ENCODE measurements around the gene DPYSL4.
"Not testable (repeated sequence)": the region's sequence is repeated elsewhere in the genome, so short reads cannot be mapped to it uniquely, and the experiment has no call there.

The DPYSL4 gene

DNA sequence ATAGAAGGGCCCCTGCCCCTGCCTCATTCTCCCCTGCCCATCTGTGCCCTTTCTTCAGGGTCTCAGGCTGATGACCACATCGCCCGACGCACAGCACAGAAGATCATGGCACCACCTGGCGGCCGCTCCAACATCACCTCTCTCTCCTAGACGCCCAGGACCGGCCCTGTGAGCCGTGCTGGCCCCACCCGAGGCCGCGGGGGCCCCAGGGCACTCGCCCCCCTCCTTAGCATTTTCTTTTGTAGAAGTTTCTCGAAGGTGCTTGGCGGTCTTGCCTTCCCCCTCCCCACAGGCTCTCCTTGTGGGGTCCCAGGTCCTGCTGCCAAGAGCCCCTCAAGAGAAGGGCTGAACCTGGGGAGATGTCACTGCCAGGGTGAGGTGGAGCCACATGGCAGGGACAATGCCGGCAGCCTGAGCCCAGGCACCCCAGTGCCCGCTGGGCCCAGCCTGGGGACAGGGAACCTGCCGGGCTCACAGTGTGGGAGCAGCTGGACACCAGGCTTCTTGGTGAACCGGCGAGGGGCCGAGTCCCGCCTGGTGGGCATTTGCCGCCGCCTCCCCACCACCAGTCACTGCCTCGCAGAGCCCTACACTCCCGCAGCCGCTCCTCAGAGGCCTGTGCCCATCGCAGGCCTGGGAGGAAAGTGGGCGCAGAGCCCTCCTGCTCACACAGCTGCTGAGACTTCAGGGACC lies 18.2 kb downstream of the DPYSL4 start:
- H3K27me3 Mint-ChIP-seq, result no peaks in the 10 kb centered on the region
- no peaks in the 10 kb centered on the region for H3K9me3 Mint-ChIP-seq
- peaks cover 0 to 6% of the 10 kb centered on the region in 2 donors for H3K36me3 Mint-ChIP-seq
- no peak for DNase-seq
- no peak overlapping the region for H3K4me3 Mint-ChIP-seq
- peaks cover 7 to 12% of the 10 kb centered on the region in 2 donors for H3K4me1 Mint-ChIP-seq
- ATAC-seq (replicated peaks), result no peak
- H3K27ac Mint-ChIP-seq, result no peak overlapping the region

DNA sequence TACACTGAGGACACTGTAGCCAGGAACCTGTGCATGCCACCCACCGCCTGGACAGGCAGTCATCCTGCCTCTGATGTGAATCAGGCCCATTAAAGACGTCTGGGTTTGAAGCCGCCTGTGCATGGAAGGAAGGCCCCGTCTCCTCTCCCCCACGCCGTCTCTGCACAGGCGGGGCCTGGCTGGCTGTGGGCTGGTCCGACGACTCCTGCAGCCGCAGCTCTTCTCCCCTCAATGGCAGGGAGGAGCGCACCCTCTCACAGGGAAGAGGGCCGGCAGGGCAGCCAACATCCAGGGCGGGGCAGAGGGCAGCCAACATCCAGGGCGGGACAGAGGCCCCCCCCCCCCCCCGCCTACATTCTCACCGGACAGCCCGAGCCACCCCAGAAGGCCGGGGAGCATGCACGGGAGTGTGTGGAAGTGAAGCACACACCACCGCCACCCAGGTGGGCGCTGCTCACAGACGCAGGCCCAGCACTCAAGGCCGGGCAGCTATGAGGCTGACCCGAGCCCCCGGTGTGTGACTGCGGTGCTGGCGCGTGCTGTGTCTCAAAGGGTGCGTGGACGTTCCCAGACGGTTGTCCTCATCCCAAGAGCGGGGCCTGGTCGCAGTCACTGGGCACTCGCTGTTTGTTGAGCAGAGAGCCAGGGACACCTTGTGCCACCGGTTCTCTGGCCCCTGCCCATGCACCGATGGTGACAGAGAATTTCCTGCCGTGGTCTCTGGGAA lies 19.1 kb downstream of the DPYSL4 start:
- Mint-ChIP-seq H3K27ac (no peak overlapping the region), H3K4me3 (no peak overlapping the region), H3K36me3 (peaks cover under 1 to 6% of the 10 kb centered on the region in 2 donors)

DNA sequence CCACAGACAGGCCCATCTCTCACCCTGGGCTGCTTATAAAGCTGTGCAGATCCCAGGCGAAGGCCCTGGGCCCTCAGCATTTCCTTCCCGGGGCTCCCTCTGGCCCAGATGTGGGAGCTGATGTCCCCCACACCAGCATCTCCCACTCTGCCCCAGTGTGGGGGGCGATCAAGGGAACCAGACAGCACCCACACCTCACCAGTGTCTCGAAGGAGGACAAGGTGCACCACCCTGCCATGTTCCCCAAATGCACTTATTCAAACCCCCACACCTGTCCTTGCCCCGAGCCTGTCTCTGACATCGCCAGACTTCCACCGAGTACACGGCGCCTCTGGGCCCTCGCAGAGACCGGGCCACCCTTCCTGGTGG lies 19.6 kb downstream of the DPYSL4 start:
- Mint-ChIP-seq H3K9me3 (no peaks in the 10 kb centered on the region), H3K4me3 (no peak overlapping the region), H3K4me1 (peaks cover 7 to 12% of the 10 kb centered on the region in 2 donors), H3K36me3 (peaks cover 3 to 6% of the 10 kb centered on the region in 2 donors), H3K27me3 (no peaks in the 10 kb centered on the region), H3K27ac (no peak overlapping the region)
- ATAC-seq (replicated peaks), result no peak
- no peak for DNase-seq

More for the DNA sequence above, 19.1 kb downstream of the DPYSL4 start:
- Mint-ChIP-seq H3K27me3 (no peaks in the 10 kb centered on the region), H3K4me1 (peaks cover 7 to 12% of the 10 kb centered on the region in 2 donors), H3K9me3 (no peaks in the 10 kb centered on the region)
- ATAC-seq (replicated peaks) (no peak), DNase-seq (no peak)

DNA sequence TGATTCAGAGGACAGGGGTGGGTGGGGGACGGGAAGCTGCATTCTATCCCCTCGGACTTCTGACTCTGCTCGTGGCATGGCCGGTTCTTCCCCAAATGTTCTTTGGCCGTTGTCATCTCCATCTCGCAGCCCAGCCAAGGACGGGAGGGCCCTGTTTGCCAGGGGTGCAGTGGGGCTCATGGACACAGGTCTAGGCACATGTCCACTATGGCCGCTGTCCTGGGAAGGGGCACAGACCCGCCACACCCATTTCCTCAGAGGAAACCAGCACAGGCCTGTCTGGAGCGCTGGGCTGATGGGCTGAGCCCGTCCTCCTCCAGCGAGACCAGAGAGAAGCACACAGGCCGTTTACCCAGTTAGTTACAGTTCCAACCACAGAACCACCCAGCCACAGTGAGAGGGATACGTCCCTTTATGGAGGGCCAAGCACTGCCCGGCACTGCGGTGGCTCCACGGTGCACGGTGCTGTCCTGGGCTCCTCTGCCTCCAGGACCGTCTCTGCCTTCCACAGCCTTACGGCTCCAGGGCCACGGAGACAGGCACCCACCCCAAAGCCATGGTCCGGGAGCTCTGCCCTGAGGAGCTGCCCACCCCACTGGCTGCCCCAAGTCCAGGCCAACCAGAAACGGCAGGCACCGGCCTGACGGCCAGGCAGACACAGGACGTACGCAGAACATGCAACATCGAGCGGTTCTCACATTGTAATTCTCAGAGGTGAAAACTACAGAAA lies 20.2 kb downstream of the DPYSL4 start:
- no peak for ATAC-seq (replicated peaks)
- H3K9me3 Mint-ChIP-seq, result peaks cover 0 to under 1% of the 10 kb centered on the region in 2 donors
- peaks cover 5 to 7% of the 10 kb centered on the region in 2 donors for H3K36me3 Mint-ChIP-seq
- no peak for DNase-seq
- H3K4me3 Mint-ChIP-seq, result no peak overlapping the region
- H3K4me1 Mint-ChIP-seq, result peaks cover 7 to 12% of the 10 kb centered on the region in 2 donors
- H3K27ac Mint-ChIP-seq, result no peak overlapping the region
- H3K27me3 Mint-ChIP-seq, result no peaks in the 10 kb centered on the region

DNA sequence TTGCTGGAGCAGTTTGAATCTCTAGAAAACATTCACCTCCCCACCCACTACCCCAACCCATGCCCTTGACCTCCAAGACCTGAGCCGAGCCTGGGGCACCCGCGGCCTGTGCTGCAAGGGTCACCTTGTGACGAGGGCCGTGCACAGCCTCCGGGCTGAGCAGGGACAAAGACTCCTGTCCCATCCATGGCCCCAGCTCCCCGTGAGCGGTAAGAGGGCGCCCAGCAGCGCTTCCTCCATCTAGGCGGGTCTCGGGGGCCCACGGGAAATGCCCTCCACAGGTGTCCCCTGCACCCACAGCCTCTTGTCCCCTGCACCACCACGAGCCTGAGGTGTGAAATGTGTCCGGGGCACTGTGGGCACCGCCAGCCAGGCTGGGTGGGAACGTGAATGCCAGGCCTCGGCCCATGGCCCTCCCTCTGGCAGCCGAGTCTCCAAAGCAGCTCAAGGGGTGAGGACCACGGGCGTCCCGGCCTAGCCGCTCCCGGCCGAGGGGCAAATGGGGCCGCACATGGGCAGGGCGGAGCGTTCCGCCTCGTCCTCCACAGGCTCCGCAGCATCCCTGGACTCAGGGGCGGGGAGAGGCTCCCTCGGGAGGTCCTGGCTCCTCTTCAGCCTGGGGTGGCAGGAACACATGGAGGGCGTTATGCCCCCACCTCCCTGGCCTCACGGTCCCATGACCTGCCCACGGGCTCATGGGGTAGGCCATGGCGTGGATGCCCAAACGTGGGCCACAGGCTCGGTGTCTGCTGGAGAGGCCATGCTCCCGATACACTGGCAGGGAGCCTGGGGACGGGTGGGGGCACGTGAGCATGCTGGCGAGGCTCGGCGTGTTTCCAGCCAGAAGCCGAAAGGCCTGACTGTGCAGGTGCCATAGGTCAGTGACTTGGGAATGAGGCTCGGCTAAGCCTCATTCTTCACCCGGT lies 21.1 kb downstream of the DPYSL4 start:
- H3K27me3 Mint-ChIP-seq, result no peaks in the 10 kb centered on the region
- DNase-seq (no peak), ATAC-seq (replicated peaks) (no peak)
- H3K4me1 Mint-ChIP-seq, result peaks cover 7 to 12% of the 10 kb centered on the region in 2 donors
- H3K27ac Mint-ChIP-seq, result no peak overlapping the region
- H3K36me3 Mint-ChIP-seq, result peaks cover 12 to 15% of the 10 kb centered on the region in 2 donors
- peaks cover 0 to 2% of the 10 kb centered on the region in 2 donors for H3K9me3 Mint-ChIP-seq
- no peak overlapping the region for H3K4me3 Mint-ChIP-seq

DNA sequence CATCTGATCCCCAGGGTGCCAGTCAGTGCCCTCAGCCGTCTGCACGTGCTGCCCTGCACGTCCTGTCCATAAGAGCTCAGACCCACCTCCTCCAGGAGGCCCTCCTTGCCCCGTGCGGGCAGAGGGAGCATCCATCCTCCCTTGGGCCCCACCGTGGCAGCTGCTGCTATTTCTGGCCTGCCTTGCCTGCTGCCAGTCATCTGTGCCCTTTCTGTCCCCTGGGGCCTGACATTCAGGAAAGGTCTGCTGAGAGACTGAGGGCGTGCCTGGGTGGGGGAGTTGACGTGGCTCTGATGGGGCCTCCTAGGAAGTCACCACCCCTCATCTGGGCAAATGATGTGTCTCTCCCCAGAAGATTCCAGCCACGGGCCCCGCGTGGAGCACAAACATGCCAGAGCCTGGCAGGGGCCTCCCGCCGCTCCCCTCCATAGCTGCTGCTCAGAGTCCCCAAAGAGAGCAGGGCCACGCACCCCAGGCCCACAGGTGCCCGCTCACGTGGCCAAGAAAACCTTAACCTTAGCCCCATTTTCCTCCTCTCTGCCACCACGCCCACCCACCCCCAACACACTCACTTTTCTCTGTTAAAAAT lies 21.8 kb downstream of the DPYSL4 start:
- DNase-seq (peak; percentile 57), ATAC-seq (replicated peaks) (peak; percentile 94)
- peak overlapping the region in 1 of 2 donors; percentile 44 for H3K4me3 Mint-ChIP-seq
- H3K36me3 Mint-ChIP-seq, result peaks cover 16 to 19% of the 10 kb centered on the region in 2 donors
- H3K27me3 Mint-ChIP-seq, result no peaks in the 10 kb centered on the region
- peaks cover 7 to 12% of the 10 kb centered on the region in 2 donors for H3K4me1 Mint-ChIP-seq
- no peak overlapping the region for H3K27ac Mint-ChIP-seq
- H3K9me3 Mint-ChIP-seq, result peaks cover 4% of the 10 kb centered on the region in 2 donors

DNA sequence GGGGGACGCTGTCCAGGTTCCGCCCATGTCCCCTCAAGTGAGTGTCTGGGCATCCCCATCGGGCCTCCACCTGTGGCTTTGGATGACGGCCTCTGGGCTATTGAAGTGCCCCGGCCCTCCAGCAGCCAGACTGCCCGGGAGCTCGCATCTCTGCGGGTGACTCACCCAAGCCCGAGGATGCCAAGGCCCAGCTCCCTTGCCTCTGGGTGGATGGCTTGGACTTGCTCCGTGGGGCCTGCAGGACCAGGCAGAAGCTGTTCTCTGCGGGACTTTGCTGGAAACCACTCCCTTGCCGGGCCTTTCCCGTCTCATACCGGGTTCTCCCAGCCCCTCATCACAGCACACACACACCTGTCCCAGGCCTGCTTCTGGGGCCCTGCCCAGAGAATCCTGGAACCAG lies 22.4 kb downstream of the DPYSL4 start:
- Mint-ChIP-seq H3K36me3 (peaks cover 19 to 23% of the 10 kb centered on the region in 2 donors), H3K27ac (no peak overlapping the region), H3K9me3 (peaks cover 7 to 8% of the 10 kb centered on the region in 2 donors), H3K4me1 (peaks cover 7 to 12% of the 10 kb centered on the region in 2 donors), H3K27me3 (no peaks in the 10 kb centered on the region), H3K4me3 (no peak overlapping the region)
- ATAC-seq (replicated peaks) (no peak), DNase-seq (no peak)

DNA sequence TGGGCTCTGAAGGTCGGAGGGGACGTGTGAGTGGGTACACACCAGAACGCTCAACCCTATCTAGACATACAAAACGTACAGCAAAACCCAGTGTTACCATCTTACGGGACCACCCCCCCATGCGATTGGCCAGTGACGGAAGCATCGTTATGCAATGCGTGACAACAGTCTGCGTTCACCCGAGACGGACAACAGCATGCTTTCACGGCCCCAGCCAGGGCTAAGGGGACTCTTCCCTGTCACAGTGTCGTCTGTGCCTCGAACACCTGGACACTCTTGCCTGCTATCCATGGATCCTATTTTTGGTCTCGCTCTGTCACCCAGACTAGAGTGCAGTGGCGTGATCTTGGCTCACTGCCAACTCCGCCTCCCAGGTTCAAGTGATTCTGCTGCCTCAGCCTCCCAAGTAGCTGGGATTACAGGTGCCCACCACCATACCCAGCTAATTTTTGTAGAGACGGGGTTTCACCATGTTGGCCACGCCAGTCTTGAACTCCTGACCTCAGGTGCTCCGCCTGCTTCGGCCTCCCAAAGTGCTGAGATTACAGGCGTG lies 23.3 kb downstream of the DPYSL4 start:
- H3K27me3 Mint-ChIP-seq, result no peaks in the 10 kb centered on the region
- H3K27ac Mint-ChIP-seq, result no peak overlapping the region
- H3K4me3 Mint-ChIP-seq, result no peak overlapping the region
- no peak for DNase-seq
- no peak for ATAC-seq (replicated peaks)
- H3K36me3 Mint-ChIP-seq, result peaks cover 23 to 24% of the 10 kb centered on the region in 2 donors
- H3K4me1 Mint-ChIP-seq, result peaks cover 7 to 12% of the 10 kb centered on the region in 2 donors
- peaks cover 8 to 11% of the 10 kb centered on the region in 2 donors for H3K9me3 Mint-ChIP-seq

DNA sequence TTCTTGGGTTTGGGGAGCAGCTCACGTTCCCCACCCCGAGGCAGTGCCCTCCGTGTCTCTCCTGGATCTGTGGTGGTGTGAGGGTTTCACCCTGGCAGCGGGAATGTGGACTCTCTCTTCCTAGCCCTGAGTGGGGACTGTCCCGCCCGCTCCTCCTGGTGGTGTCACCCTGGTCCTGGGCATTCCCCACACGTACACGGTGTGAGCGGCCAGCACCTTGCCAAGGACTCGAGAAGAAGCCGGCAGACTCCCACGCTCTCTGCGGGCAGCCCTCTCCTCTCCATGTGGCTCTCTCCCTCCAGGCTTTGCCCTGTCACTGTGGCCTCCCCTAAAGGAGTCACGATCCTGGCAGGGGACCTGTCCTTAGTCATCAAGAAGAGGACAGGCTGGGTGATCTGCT lies 24.0 kb downstream of the DPYSL4 start:
- H3K36me3 Mint-ChIP-seq, result peaks cover 28% of the 10 kb centered on the region in 2 donors

DNA sequence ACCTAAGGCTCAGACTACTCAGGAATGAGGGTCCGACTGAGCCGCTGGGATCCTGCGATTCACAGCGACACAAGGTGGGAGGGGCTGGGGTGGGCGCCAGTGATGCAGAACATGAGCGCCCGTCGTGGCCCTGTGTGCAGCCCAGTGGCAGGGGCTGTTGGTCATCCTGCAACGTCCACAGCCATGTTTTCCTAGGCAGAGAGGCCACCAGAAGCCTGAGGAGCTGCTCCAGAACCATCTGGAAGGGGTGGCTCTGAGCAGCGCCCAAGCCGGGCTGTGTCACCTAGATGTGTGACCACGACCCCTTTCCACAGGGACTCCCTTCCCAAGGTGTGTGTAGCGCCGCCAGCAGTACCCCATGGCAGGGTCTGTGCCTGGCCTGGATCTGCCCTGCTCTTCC lies 24.5 kb downstream of the DPYSL4 start:
- Mint-ChIP-seq H3K36me3 (peaks cover 28% of the 10 kb centered on the region in 2 donors), H3K4me1 (peaks cover 7 to 12% of the 10 kb centered on the region in 2 donors), H3K27ac (no peak overlapping the region), H3K9me3 (peaks cover 15 to 17% of the 10 kb centered on the region in 2 donors), H3K27me3 (no peaks in the 10 kb centered on the region), H3K4me3 (no peak overlapping the region)
- no peak for ATAC-seq (replicated peaks)
- DNase-seq, result no peak

More for the DNA sequence above, 24.0 kb downstream of the DPYSL4 start:
- no peak overlapping the region for H3K4me3 Mint-ChIP-seq
- no peak overlapping the region for H3K27ac Mint-ChIP-seq
- peaks cover 15 to 17% of the 10 kb centered on the region in 2 donors for H3K9me3 Mint-ChIP-seq
- DNase-seq (no peak), ATAC-seq (replicated peaks) (no peak)
- H3K4me1 Mint-ChIP-seq, result peaks cover 7 to 12% of the 10 kb centered on the region in 2 donors
- no peaks in the 10 kb centered on the region for H3K27me3 Mint-ChIP-seq

DNA sequence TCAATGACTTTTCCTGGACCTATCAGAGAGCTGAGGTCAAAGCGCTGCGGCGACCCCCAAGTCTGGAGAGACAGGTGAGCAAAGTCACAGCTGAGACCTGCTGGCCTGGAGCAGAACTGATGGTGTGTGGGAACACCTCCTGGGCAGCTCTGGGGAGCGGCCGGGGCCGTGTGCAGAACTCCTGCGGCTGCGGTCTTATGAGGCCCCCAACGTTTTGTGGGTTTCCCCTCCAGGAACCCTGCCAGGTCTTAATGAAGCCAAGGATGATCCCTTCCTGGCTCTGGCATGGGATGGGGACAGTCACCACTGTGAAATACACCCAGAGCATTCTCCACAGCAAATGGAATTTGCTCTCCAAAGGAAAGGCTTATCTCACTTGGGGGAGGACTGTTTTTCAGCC lies 26.1 kb downstream of the DPYSL4 start:
- DNase-seq, result no peak

DNA sequence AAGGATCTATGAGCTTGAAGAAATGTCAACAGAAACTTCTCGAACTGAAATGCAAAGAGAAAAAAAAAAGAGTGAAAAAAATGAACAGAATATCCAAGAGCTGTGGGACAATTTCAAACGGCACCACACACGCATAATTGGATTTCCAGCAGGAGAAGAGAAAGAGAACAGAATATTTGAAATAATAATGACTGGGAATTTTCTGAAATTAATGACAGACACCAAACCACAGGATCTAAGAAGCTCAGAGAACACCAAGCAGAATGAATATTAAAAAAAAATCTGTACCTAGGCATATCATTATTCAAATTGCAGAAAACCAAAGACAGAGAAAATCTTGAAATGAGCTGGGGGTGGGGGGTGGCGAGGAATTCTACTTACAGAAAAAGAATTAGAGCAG lies 27.2 kb downstream of the DPYSL4 start:
- peaks cover 26 to 30% of the 10 kb centered on the region in 2 donors for H3K9me3 Mint-ChIP-seq
- H3K27me3 Mint-ChIP-seq, result no peaks in the 10 kb centered on the region
- H3K4me1 Mint-ChIP-seq, result peaks cover under 1 to 4% of the 10 kb centered on the region in 2 donors
- no peak for ATAC-seq (replicated peaks)
- DNase-seq, result no peak
- no peak overlapping the region for H3K4me3 Mint-ChIP-seq
- H3K36me3 Mint-ChIP-seq, result peaks cover 31 to 46% of the 10 kb centered on the region in 2 donors
- no peak overlapping the region for H3K27ac Mint-ChIP-seq

More for the DNA sequence above, 26.1 kb downstream of the DPYSL4 start:
- H3K4me3 Mint-ChIP-seq, result no peak overlapping the region
- no peaks in the 10 kb centered on the region for H3K27me3 Mint-ChIP-seq
- no peak for ATAC-seq (replicated peaks)
- no peak overlapping the region for H3K27ac Mint-ChIP-seq
- H3K4me1 Mint-ChIP-seq, result peaks cover 7 to 12% of the 10 kb centered on the region in 2 donors
- H3K36me3 Mint-ChIP-seq, result peaks cover 35 to 41% of the 10 kb centered on the region in 2 donors
- peaks cover 22 to 26% of the 10 kb centered on the region in 2 donors for H3K9me3 Mint-ChIP-seq

DNA sequence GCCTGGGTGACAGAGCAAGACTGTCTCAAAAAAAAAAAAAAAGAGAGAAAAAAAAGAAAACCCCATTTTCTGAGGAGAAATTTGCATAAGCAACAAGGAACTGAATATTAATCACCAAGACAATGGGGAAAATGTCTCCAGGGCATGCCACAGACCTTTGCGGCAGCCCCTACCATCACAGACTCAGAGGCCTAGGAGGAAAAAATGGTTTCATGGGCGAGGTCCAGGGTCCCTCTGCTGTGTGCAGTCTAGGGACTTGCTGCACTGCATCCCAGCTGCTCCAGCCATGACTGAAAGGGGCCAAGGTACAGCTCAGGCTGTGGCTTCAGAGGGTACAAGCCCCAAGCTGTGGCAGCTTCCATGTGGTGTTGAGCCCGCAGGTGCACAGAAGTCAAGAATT lies 29.7 kb downstream of the DPYSL4 start:
- H3K4me1 Mint-ChIP-seq; H3K27me3 Mint-ChIP-seq; ATAC-seq (replicated peaks); H3K27ac Mint-ChIP-seq; DNase-seq; H3K4me3 Mint-ChIP-seq: not testable (repeated sequence)
- Mint-ChIP-seq H3K9me3 (peaks cover 26 to 32% of the 10 kb centered on the region in 2 donors), H3K36me3 (peaks cover 31 to 54% of the 10 kb centered on the region in 2 donors)
